ENCODE results near the gene ADAMTSL1. TPM values are rescaled to one million over a fixed set of nuclear protein-coding genes. Genes with fewer than 3 reads are reported as not detected.

The ADAMTSL1 gene
- total and polyA plus RNA-seq, 2 of the 8 experiments (the other 6 are each of a cell fraction or from before 2014, with no cell fraction given) = 0.84 to 1.1 TPM

DNA sequence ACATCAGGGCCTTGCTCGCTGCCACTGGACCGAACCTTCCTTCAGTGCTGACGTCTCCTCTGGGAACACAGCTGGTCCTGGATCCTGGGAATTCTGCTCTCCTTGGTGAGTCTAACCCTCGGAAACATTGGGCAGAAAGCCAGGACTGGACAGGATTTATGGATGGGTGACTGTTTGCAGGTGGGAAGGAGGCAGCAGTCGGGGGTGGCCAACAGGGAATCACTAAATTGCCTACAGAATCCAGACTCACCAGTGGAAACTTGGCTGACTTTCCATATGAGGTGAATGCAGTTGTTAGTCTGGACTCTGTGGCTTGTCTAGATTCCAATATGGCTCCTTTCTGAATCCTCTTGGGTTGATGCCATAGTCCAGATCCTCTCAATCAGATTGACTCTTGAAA is 355.9 kb downstream of the ADAMTSL1 start:
- Histone ChIP-seq H3K4me2 (ENCODE audit: insufficient read depth in 1 of 2, low read depth in 2 of 2, low read length in 2 of 2) (no peak overlapping the region), H4K8ac (ENCODE audit: extremely low read depth, insufficient read depth, low read length) (no peak overlapping the region), H3K4ac (replicated peaks; ENCODE audit: insufficient read length, low read depth, low read length) (no peak overlapping the region), H4K91ac (replicated peaks; ENCODE audit: insufficient read length, low read length) (no peak overlapping the region), H3K23me2 (ENCODE audit: low read depth, low read length) (no peaks in the 10 kb centered on the region), H3K9me3 (ENCODE audit: insufficient read depth in 2 of 2, low read depth in 1 of 2, low read length in 1 of 2) (no peaks in the 10 kb centered on the region), H3K14ac (ENCODE audit: insufficient read length) (no peak overlapping the region), H3K4me1 (replicated peaks in 1 of 4; ENCODE audit: control insufficient read depth in 3 of 4, insufficient read depth in 4 of 4, low read length in 3 of 4) (peaks cover 0 to 3% (median 1%) of the 10 kb centered on the region in 4 experiments; a peak in 2 of 7 replicates), H4K20me1 (replicated peaks in 1 of 2; ENCODE audit: control insufficient read depth in 1 of 2, insufficient read depth in 2 of 2, low read length in 2 of 2) (no peaks in the 10 kb centered on the region), H3K27me3 (replicated peaks in 1 of 4; ENCODE audit: control insufficient read depth in 3 of 4, extremely low read depth in 1 of 4, insufficient read depth in 3 of 4, low read length in 3 of 4) (no peaks in the 10 kb centered on the region), H2AFZ (ENCODE audit: low read length) (no peak overlapping the region), H3K36me3 (ENCODE audit: control insufficient read depth in 2 of 4, insufficient read depth in 4 of 4, low read length in 3 of 4) (no peaks in the 10 kb centered on the region; a peak in 1 of 8 replicates), H4K5ac (ENCODE audit: insufficient read length, low read depth, low read length) (no peak overlapping the region), H2BK5ac (ENCODE audit: low read depth, low read length) (no peak overlapping the region), H2BK12ac (ENCODE audit: low read depth, low read length) (no peak overlapping the region), H3K9ac (replicated peaks in 1 of 4; ENCODE audit: extremely low read depth in 1 of 4, low read depth in 3 of 4, low read length in 3 of 4) (no peak overlapping the region), H3K23ac (ENCODE audit: insufficient read length) (no peak overlapping the region), H2BK120ac (replicated peaks; ENCODE audit: low read depth, low read length) (no peak overlapping the region), H2BK20ac (ENCODE audit: low read length) (no peak overlapping the region), H2AK5ac (ENCODE audit: low read depth, low read length) (no peak overlapping the region), H3K79me2 (ENCODE audit: control insufficient read depth in 1 of 2, insufficient read depth in 2 of 2, low read length in 2 of 2) (no peaks in the 10 kb centered on the region), H3K56ac (replicated peaks; ENCODE audit: insufficient read length, low read depth, low read length) (no peak overlapping the region), H3K27ac (ENCODE audit: low read depth, low read length) (no peak overlapping the region), H3K18ac (ENCODE audit: extremely low read depth, low read length) (no peak overlapping the region), H3K4me3 (ENCODE audit: extremely low read depth in 1 of 4, insufficient read depth in 2 of 4, low read depth in 3 of 4, low read length in 4 of 4) (no peak overlapping the region), H2BK15ac (ENCODE audit: low read length) (no peak overlapping the region), H3K79me1 (ENCODE audit: low read depth, low read length) (no peaks in the 10 kb centered on the region)
- CTCF ChIA-PET (ENCODE audit: partially characterized antibody) = no interaction called here
- no peak for DNase-seq (ENCODE audit: low read depth in 1 of 2, low spot score in 2 of 2)
- POLR2A ChIA-PET (ENCODE audit: partially characterized antibody) = no interaction called here
- TF ChIP-seq SP1 (IDR thresholded peaks at IDR 0.05; ENCODE audit: low read depth, low read length) = no peak
- TF ChIP-seq NRF1 (IDR thresholded peaks at IDR 0.05; ENCODE audit: low read depth, low read length) = no peak
- 89% methylated on average over 5 of the region's 5 CpGs; no CpG with 5 or more reads in 1 of the 2 experiments for WGBS, 2 experiments (ENCODE audit: extremely low coverage in 1 of 2, insufficient coverage in 1 of 2, insufficient read length in 1 of 2, insufficient replicate concordance in 2 of 2, low coverage in 1 of 2, low lambda C conversion rate in 2 of 2, missing lambda C conversion rate in 1 of 2)
- no peak for FAIRE-seq

All from H1 (cell line).